ENCODE data around the gene NPIPB9.
"Not testable (repeated sequence)": the region's sequence is repeated elsewhere in the genome, so short reads cannot be mapped to it uniquely, and the experiment has no call there.

NPIPB9 gene

GRCh38 chr16:28751487-28751886 is at the start of gene NPIPB9:
Gene NPIPB9, plus strand, starts transcription at chr16:28751787.
- DNase-seq (ENCODE audit: low read depth in 2 of 2) = not testable (repeated sequence)

GRCh38 chr16:28704246-28704645 is 47.3 kb upstream of the NPIPB9 start:
- DNase-seq (ENCODE audit: low read depth in 2 of 2) = not testable (repeated sequence)

GRCh38 chr16:28711220-28712083 is 40.1 kb upstream of the NPIPB9 start, which contains the start of gene EIF3C:
Gene EIF3C, plus strand, starts transcription at chr16:28711464. Its CDS starts 223 bp downstream, at chr16:28711687.
- not testable (repeated sequence) for DNase-seq (ENCODE audit: low read depth in 2 of 2)

GRCh38 chr16:28722852-28723650 is 28.5 kb upstream of the NPIPB9 start:
- DNase-seq (ENCODE audit: low read depth in 2 of 2) = not testable (repeated sequence)

GRCh38 chr16:28731253-28731652 is 20.3 kb upstream of the NPIPB9 start:
- DNase-seq (ENCODE audit: low read depth in 2 of 2) = not testable (repeated sequence)

- DNase-seq (ENCODE audit: low read depth in 2 of 2) = not testable (repeated sequence)
Measured at GRCh38 chr16:28732455-28733124, 19.0 kb upstream of the NPIPB9 start.

- DNase-seq (ENCODE audit: low read depth in 2 of 2) = not testable (repeated sequence)
Measured at GRCh38 chr16:28739787-28740186, 11.8 kb upstream of the NPIPB9 start.

- not testable (repeated sequence) for DNase-seq (ENCODE audit: low read depth in 2 of 2)
Measured at GRCh38 chr16:28740631-28741030, 11.0 kb upstream of the NPIPB9 start.

- not testable (repeated sequence) for DNase-seq (ENCODE audit: low read depth in 2 of 2)
Measured at GRCh38 chr16:28741295-28741694, 10.3 kb upstream of the NPIPB9 start.

GRCh38 chr16:28746618-28747350 is 4.8 kb upstream of the NPIPB9 start:
- DNase-seq (ENCODE audit: low read depth in 2 of 2) = not testable (repeated sequence)

GRCh38 chr16:28749997-28750465 is 1.6 kb upstream of the NPIPB9 start:
- peak in 1 of 2 donors; percentile 36 for DNase-seq (ENCODE audit: low read depth in 2 of 2)

GRCh38 chr16:28750469-28751067 is 1.0 kb upstream of the NPIPB9 start:
- not testable (repeated sequence) for DNase-seq (ENCODE audit: low read depth in 2 of 2)

GRCh38 chr16:28781697-28782096 is 30.1 kb downstream of the NPIPB9 start:
- DNase-seq (ENCODE audit: low read depth in 2 of 2) = not testable (repeated sequence)

- not testable (repeated sequence) for DNase-seq (ENCODE audit: low read depth in 2 of 2)
Measured at GRCh38 chr16:28782357-28782756, 30.8 kb downstream of the NPIPB9 start.

GRCh38 chr16:28802235-28803019 is 50.8 kb downstream of the NPIPB9 start:
- peak; percentile 8 to 59 for DNase-seq (ENCODE audit: low read depth in 2 of 2)

GRCh38 chr16:28807445-28808120 is 56.0 kb downstream of the NPIPB9 start:
- DNase-seq (ENCODE audit: low read depth in 2 of 2) = not testable (repeated sequence)

GRCh38 chr16:28820016-28820415 is 68.4 kb downstream of the NPIPB9 start:
- DNase-seq (ENCODE audit: low read depth in 2 of 2) = no peak

GRCh38 chr16:28820546-28820945 is 69.0 kb downstream of the NPIPB9 start:
- DNase-seq (ENCODE audit: low read depth in 2 of 2) = not testable (repeated sequence)

GRCh38 chr16:28821874-28822519 is 70.4 kb downstream of the NPIPB9 start:
- no peak for DNase-seq (ENCODE audit: low read depth in 2 of 2)

Data from stimulated activated CD8-positive, alpha-beta memory T cell treated with anti-CD3 and anti-CD28 coated beads, Interleukin-15, amount 100 ng/mL, for 48 hours (primary cell).